Retinal pigment epithelial cell (primary cell): ENCODE results near the gene SYNE4.
A peak's percentile ranks its signal among the peaks of the same experiment; 100 is the strongest.

ENCODE experiments used
- DNase-seq: peaks from one replicate; pipeline ENCODE4 v3.0.0-alpha.2; 2010; ENCODE audit warnings: low read depth
- H3K4me3 ChIP-seq: 2 replicates; pipeline ENCODE4 v1.5.1; 2011; ENCODE audit warnings: mild to moderate bottlenecking, low read length, control low read depth, moderate library complexity
- TF ChIP-seq, protein P1 (sequence below): conservative IDR thresholded peaks from 2 replicates; pipeline ENCODE4 v1.5.1; 2011; ENCODE audit warnings: low read depth, low read length, control low read depth, inconsistent platforms

Gene SYNE4

GRCh38 chr19:36031308-36031707 is 22.7 kb upstream of the SYNE4 start:
- TF ChIP-seq, protein P1, sequence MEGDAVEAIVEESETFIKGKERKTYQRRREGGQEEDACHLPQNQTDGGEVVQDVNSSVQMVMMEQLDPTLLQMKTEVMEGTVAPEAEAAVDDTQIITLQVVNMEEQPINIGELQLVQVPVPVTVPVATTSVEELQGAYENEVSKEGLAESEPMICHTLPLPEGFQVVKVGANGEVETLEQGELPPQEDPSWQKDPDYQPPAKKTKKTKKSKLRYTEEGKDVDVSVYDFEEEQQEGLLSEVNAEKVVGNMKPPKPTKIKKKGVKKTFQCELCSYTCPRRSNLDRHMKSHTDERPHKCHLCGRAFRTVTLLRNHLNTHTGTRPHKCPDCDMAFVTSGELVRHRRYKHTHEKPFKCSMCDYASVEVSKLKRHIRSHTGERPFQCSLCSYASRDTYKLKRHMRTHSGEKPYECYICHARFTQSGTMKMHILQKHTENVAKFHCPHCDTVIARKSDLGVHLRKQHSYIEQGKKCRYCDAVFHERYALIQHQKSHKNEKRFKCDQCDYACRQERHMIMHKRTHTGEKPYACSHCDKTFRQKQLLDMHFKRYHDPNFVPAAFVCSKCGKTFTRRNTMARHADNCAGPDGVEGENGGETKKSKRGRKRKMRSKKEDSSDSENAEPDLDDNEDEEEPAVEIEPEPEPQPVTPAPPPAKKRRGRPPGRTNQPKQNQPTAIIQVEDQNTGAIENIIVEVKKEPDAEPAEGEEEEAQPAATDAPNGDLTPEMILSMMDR: no peak
- DNase-seq: no peak
- H3K4me3 ChIP-seq: peak overlapping the region; percentile 10

GRCh38 chr19:36030264-36031148 is 21.9 kb upstream of the SYNE4 start:
- DNase-seq: no peak
- TF ChIP-seq, protein P1: peak; percentile 23
- no peak overlapping the region for H3K4me3 ChIP-seq

- TF ChIP-seq, protein P1: no peak
Observed at GRCh38 chr19:36028313-36029041, 19.9 kb upstream of the SYNE4 start.

DNA sequence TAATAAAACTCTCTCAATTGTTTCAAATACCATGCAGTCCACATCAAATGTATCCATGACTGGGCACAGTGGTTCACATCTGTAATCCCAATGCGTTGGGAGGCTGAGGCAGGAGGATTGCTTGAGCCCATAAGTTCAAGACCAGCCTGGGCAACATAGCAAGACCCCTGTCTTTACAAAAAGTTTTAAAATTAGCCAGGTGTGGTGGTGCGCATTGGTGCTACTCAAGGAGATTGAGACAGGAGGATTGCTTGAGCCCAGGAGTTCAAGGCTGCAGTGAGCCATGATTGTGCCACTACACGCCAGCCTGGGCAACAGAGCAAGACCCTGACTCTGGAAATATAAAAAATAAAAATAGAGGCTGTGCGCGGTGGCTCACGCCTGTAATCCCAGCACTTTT is 19.1 kb upstream of the SYNE4 start:
- DNase-seq: no peak
- no peak overlapping the region for H3K4me3 ChIP-seq
- TF ChIP-seq, protein P1: no peak

More at GRCh38 chr19:36028313-36029041, 19.9 kb upstream of the SYNE4 start:
- no peak overlapping the region for H3K4me3 ChIP-seq
- DNase-seq: no peak

- TF ChIP-seq, protein P1: no peak
- no peak for DNase-seq
- H3K4me3 ChIP-seq: no peak overlapping the region
Observed at GRCh38 chr19:36026091-36026876, 17.7 kb upstream of the SYNE4 start.

GRCh38 chr19:36025541-36025940 is 16.9 kb upstream of the SYNE4 start:
- DNase-seq: no peak
- H3K4me3 ChIP-seq: no peak overlapping the region
- TF ChIP-seq, protein P1: no peak
